Measurements from ENCODE around the gene RCE1. TPM values are rescaled to one million over a fixed set of nuclear protein-coding genes. Genes with fewer than 3 reads are reported as not detected.

RCE1 gene
- total RNA-seq, 1 donor from 2014 or later: 45.2 TPM

- TF ChIP-seq, protein P1, sequence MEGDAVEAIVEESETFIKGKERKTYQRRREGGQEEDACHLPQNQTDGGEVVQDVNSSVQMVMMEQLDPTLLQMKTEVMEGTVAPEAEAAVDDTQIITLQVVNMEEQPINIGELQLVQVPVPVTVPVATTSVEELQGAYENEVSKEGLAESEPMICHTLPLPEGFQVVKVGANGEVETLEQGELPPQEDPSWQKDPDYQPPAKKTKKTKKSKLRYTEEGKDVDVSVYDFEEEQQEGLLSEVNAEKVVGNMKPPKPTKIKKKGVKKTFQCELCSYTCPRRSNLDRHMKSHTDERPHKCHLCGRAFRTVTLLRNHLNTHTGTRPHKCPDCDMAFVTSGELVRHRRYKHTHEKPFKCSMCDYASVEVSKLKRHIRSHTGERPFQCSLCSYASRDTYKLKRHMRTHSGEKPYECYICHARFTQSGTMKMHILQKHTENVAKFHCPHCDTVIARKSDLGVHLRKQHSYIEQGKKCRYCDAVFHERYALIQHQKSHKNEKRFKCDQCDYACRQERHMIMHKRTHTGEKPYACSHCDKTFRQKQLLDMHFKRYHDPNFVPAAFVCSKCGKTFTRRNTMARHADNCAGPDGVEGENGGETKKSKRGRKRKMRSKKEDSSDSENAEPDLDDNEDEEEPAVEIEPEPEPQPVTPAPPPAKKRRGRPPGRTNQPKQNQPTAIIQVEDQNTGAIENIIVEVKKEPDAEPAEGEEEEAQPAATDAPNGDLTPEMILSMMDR (IDR thresholded peaks at IDR 0.05; ENCODE audit: insufficient read depth, low read length, poor library complexity, severe bottlenecking): no peak
- Histone ChIP-seq H3K36me3 (ENCODE audit: control insufficient read depth, insufficient read depth, low read length) (no peaks in the 10 kb centered on the region), H3K27me3 (ENCODE audit: control insufficient read depth, insufficient read depth, low read length) (no peaks in the 10 kb centered on the region), H3K4me3 (ENCODE audit: low read depth, low read length) (no peak overlapping the region)
- no peak for DNase-seq (ENCODE audit: low read depth)
Observed at GRCh38 chr11:66889960-66890359, 46.7 kb downstream of the RCE1 start.

DNA sequence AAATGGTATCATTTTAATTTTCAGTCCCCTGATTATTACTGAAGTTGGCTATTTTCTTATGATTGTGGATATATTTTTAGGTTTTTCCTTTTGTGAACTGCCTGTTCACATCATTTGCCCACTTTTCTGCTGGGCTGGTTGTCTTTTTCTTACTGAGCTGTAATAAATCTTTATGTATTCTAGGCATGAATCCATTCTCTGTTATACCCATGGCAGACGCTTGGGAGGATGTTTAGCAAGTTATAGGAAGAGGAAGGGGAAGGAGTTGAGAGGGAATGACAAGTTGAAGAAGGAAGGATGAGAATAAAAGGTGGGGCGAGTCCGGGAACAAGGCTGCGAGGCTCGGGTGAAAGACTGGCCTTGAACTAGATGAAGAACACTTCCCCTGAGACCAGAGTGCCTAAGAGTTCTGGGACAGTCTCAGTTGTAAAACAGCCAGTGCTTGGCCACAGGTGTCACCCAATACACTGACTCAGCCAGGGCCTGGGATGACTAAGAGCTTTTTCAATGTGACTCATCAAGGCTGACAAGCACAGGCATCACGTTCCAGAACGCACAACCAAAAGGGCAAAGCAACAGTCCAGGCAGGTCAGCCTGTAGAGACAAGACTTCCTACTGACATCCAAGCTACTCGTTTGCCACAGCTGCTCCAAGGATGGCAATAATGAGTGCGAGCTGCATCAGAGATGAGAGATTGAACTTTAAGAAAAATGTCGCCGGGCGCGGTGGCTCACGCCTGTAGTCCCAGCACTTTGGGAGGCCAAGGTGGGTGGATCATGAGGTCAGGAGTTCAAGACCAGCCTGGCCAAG is 48.8 kb downstream of the RCE1 start:
- Histone ChIP-seq H3K4me3 (ENCODE audit: low read depth, low read length) (no peak overlapping the region), H3K27me3 (ENCODE audit: control insufficient read depth, insufficient read depth, low read length) (no peaks in the 10 kb centered on the region), H3K36me3 (ENCODE audit: control insufficient read depth, insufficient read depth, low read length) (no peaks in the 10 kb centered on the region)
- TF ChIP-seq, protein P1 (IDR thresholded peaks at IDR 0.05; ENCODE audit: insufficient read depth, low read length, poor library complexity, severe bottlenecking): no peak
- peak; percentile 95 for DNase-seq (ENCODE audit: low read depth)

- TF ChIP-seq, protein P1 (IDR thresholded peaks at IDR 0.05; ENCODE audit: insufficient read depth, low read length, poor library complexity, severe bottlenecking): no peak
- Histone ChIP-seq H3K27me3 (ENCODE audit: control insufficient read depth, insufficient read depth, low read length) (no peaks in the 10 kb centered on the region), H3K36me3 (ENCODE audit: control insufficient read depth, insufficient read depth, low read length) (no peaks in the 10 kb centered on the region), H3K4me3 (ENCODE audit: low read depth, low read length) (no peak overlapping the region)
- DNase-seq (ENCODE audit: low read depth): no peak
Observed at GRCh38 chr11:66892911-66893310, 49.7 kb downstream of the RCE1 start.

DNA sequence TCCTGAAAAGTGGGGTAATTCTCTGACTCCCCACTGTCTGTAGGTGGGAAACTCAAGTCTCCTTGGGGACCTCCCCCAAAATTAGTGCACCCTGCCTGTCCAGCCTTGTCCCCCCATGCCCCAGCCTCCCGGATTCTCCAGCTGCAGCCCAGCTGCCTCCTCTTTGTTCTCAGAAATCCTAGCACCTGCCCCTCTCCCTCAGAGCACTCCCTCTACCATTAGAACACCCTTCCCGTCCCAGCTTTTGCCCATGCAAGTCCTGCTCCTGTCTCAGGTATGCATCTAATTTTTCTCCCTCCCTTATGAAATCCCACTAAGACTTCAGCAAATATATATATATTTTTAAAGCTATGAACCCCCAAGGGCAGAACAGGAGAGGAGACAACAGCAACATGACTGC is 50.9 kb downstream of the RCE1 start:
- no peak for DNase-seq (ENCODE audit: low read depth)
- TF ChIP-seq, protein P1 (IDR thresholded peaks at IDR 0.05; ENCODE audit: insufficient read depth, low read length, poor library complexity, severe bottlenecking): no peak
- H3K4me3 ChIP-seq (ENCODE audit: low read depth, low read length): no peak overlapping the region
- no peaks in the 10 kb centered on the region for H3K27me3 ChIP-seq (ENCODE audit: control insufficient read depth, insufficient read depth, low read length)
- H3K36me3 ChIP-seq (ENCODE audit: control insufficient read depth, insufficient read depth, low read length): no peaks in the 10 kb centered on the region

Other genes starting within 250 kb of the RCE1 start
- 49.9 and 64.6 TPM in 2 replicates for gene RBM14, start 226.8 kb upstream of the RCE1 start, total RNA-seq
- gene RBM4, start 204.7 kb upstream of the RCE1 start, total RNA-seq: 168 and 174 TPM in 2 replicates
- gene RBM4B, start 165.6 kb upstream of the RCE1 start, total RNA-seq: 17.4 and 17.8 TPM in 2 replicates
- gene SPTBN2, start 114.2 kb upstream of the RCE1 start, total RNA-seq: 79.4 and 99.9 TPM in 2 replicates
- gene LRFN4, start 13.6 kb downstream of the RCE1 start, total RNA-seq: 53.5 and 72.3 TPM in 2 replicates
- gene PC, start 114.9 kb downstream of the RCE1 start, total RNA-seq: 9.5 and 10.1 TPM in 2 replicates
- not detected in 2 replicates for gene C11orf86, start 131.9 kb downstream of the RCE1 start, total RNA-seq
- gene SYT12, start 179.7 kb downstream of the RCE1 start, total RNA-seq: 0.08 and 0.48 TPM in 2 replicates
- 97.0 and 112 TPM in 2 replicates for gene RHOD, start 213.4 kb downstream of the RCE1 start, total RNA-seq